K562 (cell line): ENCODE results near the gene SPRYD3. TPM values are rescaled to one million over a fixed set of nuclear protein-coding genes. Genes with fewer than 3 reads are reported as not detected.
A peak's percentile ranks its signal among the peaks of the same experiment; 100 is the strongest.

Source experiments
- ADNP ChIP-seq: fragments of 200-800 bp; sonication (Bioruptor generic); IDR thresholded peaks from 2 replicates; pipeline ENCODE4 v1.6.1; 2016; ENCODE audit warnings: missing genetic modification characterization, missing compliant biosample characterization
- ARNT ChIP-seq, 2 experiments: fragments of 450-650 bp; IDR thresholded peaks; 2 replicates each; pipeline ENCODE4 v1.6.1; 2016; ENCODE audit warnings: mild to moderate bottlenecking in 1 of 2
- BRD9 ChIP-seq: fragments of 450-650 bp; IDR thresholded peaks from 2 replicates; pipeline ENCODE4 v1.6.1; 2018; ENCODE audit warnings: low read depth; ENCODE audit not compliant: partially characterized antibody
- CEBPG ChIP-seq, 3 experiments: fragments of 200-800 bp in 1 of 3; sonication (Bioruptor generic) in 1 of 3; sonication (generic) in 1 of 3; formaldehyde crosslinking in 1 of 3; IDR thresholded peaks in 2 of 3; conservative IDR thresholded peaks in 1 of 3; 2 replicates each; pipeline versions ENCODE4 v1.6.1 to v1.8.0; 2016 to 2022; ENCODE audit warnings: missing compliant biosample characterization in 2 of 3, missing genetic modification characterization in 2 of 3, mild to moderate bottlenecking in 1 of 3, missing genetic modification reagents in 1 of 3
- ETV5 ChIP-seq: sonication (generic); formaldehyde crosslinking; IDR thresholded peaks from 2 replicates; pipeline ENCODE4 v1.4.0; 2020; ENCODE audit warnings: low read depth, mild to moderate bottlenecking, missing genetic modification reagents
- EZH2 ChIP-seq: IDR thresholded peaks from 2 replicates; pipeline ENCODE4 v1.6.1; 2012; ENCODE audit warnings: low read depth, mild to moderate bottlenecking, inconsistent platforms, low read length, borderline replicate concordance
- HDAC2 ChIP-seq: fragments of 450-650 bp; IDR thresholded peaks from 2 replicates; pipeline ENCODE4 v1.6.1; 2016; ENCODE audit warnings: mild to moderate bottlenecking
- JUN ChIP-seq, 2 experiments: sonication (generic) in 1 of 2; formaldehyde crosslinking in 1 of 2; IDR thresholded peaks; 2 replicates each; pipeline versions ENCODE4 v1.6.1 to v1.8.0; 2012 to 2022; ENCODE audit warnings: borderline replicate concordance in 2 of 2, mild to moderate bottlenecking in 2 of 2, improper control_type of control experiment in 1 of 2, low read depth in 1 of 2, low read length in 1 of 2, missing genetic modification reagents in 1 of 2
- MTA2 ChIP-seq: fragments of 450-650 bp; IDR thresholded peaks from 2 replicates; pipeline ENCODE4 v1.6.1; 2016; ENCODE audit warnings: low read depth
- NEUROD1 ChIP-seq: fragments of 150-350 bp; IDR thresholded peaks from 2 replicates; pipeline ENCODE4 v1.6.1; 2014; ENCODE audit warnings: borderline replicate concordance, low read length, low read depth; ENCODE audit not compliant: partially characterized antibody
- RBM25 ChIP-seq: fragments of 200-400 bp; formaldehyde crosslinking; IDR thresholded peaks from 2 replicates; pipeline ENCODE4 v1.6.1; 2018; ENCODE audit warnings: low read length, low read depth, moderate library complexity; ENCODE audit not compliant: severe bottlenecking
- TCF7L2 ChIP-seq: fragments of 150-350 bp; IDR thresholded peaks from 2 replicates; pipeline ENCODE4 v1.6.1; 2016; ENCODE audit warnings: low read depth, mild to moderate bottlenecking, low read length, moderate library complexity
- TRIM28 ChIP-seq: fragments of 450-650 bp; IDR thresholded peaks from 2 replicates; pipeline ENCODE4 v1.6.1; 2017
- ZNF134 ChIP-seq: fragments of 250-450 bp; sonication (Bioruptor Pico); conservative IDR thresholded peaks from 2 replicates; pipeline ENCODE4 v1.4.0; 2020
- ZNF224 ChIP-seq: sonication (generic); formaldehyde crosslinking; IDR thresholded peaks from 2 replicates; pipeline ENCODE4 v1.8.0; 2022; ENCODE audit warnings: mild to moderate bottlenecking, missing genetic modification reagents
- ZNF79 ChIP-seq: fragments of 250-450 bp; sonication (Bioruptor Pico); IDR thresholded peaks from 2 replicates; pipeline ENCODE4 v1.4.0; 2020; ENCODE audit warnings: low read depth, mild to moderate bottlenecking, moderate library complexity
- ZZZ3 ChIP-seq: fragments of 450-650 bp; IDR thresholded peaks from 2 replicates; pipeline ENCODE4 v1.6.1; 2016; ENCODE audit warnings: antibody characterized with exemption, mild to moderate bottlenecking, moderate library complexity
- polyA plus RNA-seq, 8 experiments: library from polyadenylated mRNA; depleted of rRNA in 4 of 8; stranded (reverse) in 5 of 8; unstranded in 3 of 8; fragments of >200 nt; fragmentation: Nextera tagmentation in 2 of 8; fragmentation: Illumina TruSeq in 1 of 8; extraction: Ambion mirVana in 2 of 8; extraction: Trizol in 1 of 8; gene quantifications; 2 replicates each; pipeline versions ENCODE4 v1.2.1 to v1.2.3, GENCODE V29; 2011 to 2014; ENCODE audit warnings: inconsistent platforms in 1 of 8, missing spikeins in 1 of 8
- total RNA-seq, 7 experiments: library from RNA; depleted of rRNA in 6 of 7; stranded (reverse); fragments of >200 nt in 6 of 7; fragmentation: Illumina TruSeq in 2 of 7; extraction: Trizol in 2 of 7; gene quantifications; 2 replicates each; pipeline versions ENCODE4 v1.2.1 to v1.2.3, GENCODE V29; 2011 to 2021; ENCODE audit warnings: low replicate concordance in 1 of 7
- TF ChIP-seq, protein P1 (sequence below): fragments of 250-450 bp; sonication (Bioruptor Pico); IDR thresholded peaks from 2 replicates; pipeline ENCODE4 v1.4.0; 2020; ENCODE audit warnings: mild to moderate bottlenecking, moderate library complexity
- TF ChIP-seq, protein P2 (sequence below), 2 experiments: IDR thresholded peaks; 2 replicates each; pipeline ENCODE4 v1.6.1; 2012; ENCODE audit warnings: improper control_type of control experiment in 2 of 2, low read depth in 2 of 2, low read length in 2 of 2, borderline replicate concordance in 1 of 2
- TF ChIP-seq, protein P3 (sequence below): fragments of 200-800 bp; sonication (Bioruptor generic); IDR thresholded peaks from 2 replicates; pipeline ENCODE4 v1.6.1; 2017; ENCODE audit warnings: missing genetic modification characterization, missing compliant biosample characterization

SPRYD3 gene
- total and polyA plus RNA-seq, 9 of the 15 experiments (the other 6 are each of a cell fraction or from before 2014, with no cell fraction given) = 1.5 to 13.6 (median 7.6) TPM

DNA sequence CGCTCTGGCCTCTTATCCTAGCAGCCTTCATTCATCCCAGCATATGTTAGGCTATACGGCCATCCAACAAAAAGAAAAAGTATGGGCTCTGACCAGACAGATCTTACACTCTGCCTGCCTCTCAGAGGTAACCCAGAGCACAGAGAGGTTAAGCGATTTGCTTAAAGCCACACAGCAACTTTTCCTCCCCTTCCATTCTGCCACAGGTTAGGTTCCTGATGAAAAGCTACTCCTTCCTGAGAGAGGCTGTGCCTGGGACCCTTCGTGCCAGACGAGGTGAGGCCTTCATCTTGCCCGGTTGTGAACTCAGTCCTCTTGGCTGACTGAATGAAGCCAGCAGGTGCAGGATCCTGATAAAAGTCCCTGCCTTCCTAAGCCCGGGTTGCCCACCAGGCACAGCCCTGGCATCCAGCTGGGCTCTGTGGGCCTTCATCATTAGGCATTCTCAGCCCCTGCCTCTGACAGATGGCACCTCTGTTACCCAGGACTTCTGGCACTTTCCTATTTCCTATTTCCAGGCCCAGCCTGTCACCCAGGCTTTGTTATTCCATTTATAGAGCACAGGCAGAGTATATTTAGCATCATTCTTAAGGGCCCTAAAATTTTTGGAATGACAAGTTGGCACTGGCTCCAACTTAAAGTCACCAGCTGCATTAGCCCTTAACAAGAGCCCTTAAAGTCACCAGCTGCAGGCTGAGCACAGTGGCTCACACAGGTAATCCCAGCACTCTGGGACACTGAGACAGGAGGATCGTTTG, 36.9 kb upstream of the SPRYD3 start (continued):
- TF ChIP-seq CEBPG (CRISPR knock-in tag; IDR thresholded peaks at IDR 0.05) = no peak
- TF ChIP-seq CEBPG (tag; conservative IDR thresholded peaks at IDR 0.05 in 1 of 2, IDR thresholded peaks at IDR 0.05 in 1 of 2) = no peak
- TF ChIP-seq ETV5 (CRISPR knock-in tag) = no peak
- TF ChIP-seq HDAC2 = peak; percentile 62; the same call in 1 of the 2 replicates
- no peak for TF ChIP-seq ZNF224 (CRISPR knock-in tag)
- no peak for TF ChIP-seq EZH2
- no peak for TF ChIP-seq TCF7L2
- no peak for TF ChIP-seq JUN (IDR thresholded peaks at IDR 0.05; ENCODE audit: borderline replicate concordance, low read depth, low read length)
- no peak for TF ChIP-seq JUN (CRISPR knock-in tag; IDR thresholded peaks at IDR 0.05; ENCODE audit: borderline replicate concordance)
- TF ChIP-seq ZNF79 (CRISPR knock-in tag) = no peak
- TF ChIP-seq ZZZ3 = no peak
- peak; percentile 67 for TF ChIP-seq ADNP (tag)
- no peak for TF ChIP-seq ARNT (IDR thresholded peaks at IDR 0.05)
- peak; percentile 93 for TF ChIP-seq RBM25
- no peak for TF ChIP-seq NEUROD1
- TF ChIP-seq TRIM28 = no peak
- TF ChIP-seq ZNF134 (CRISPR knock-in tag) = no peak
- TF ChIP-seq BRD9 = peak; percentile 29
- TF ChIP-seq, protein P1, sequence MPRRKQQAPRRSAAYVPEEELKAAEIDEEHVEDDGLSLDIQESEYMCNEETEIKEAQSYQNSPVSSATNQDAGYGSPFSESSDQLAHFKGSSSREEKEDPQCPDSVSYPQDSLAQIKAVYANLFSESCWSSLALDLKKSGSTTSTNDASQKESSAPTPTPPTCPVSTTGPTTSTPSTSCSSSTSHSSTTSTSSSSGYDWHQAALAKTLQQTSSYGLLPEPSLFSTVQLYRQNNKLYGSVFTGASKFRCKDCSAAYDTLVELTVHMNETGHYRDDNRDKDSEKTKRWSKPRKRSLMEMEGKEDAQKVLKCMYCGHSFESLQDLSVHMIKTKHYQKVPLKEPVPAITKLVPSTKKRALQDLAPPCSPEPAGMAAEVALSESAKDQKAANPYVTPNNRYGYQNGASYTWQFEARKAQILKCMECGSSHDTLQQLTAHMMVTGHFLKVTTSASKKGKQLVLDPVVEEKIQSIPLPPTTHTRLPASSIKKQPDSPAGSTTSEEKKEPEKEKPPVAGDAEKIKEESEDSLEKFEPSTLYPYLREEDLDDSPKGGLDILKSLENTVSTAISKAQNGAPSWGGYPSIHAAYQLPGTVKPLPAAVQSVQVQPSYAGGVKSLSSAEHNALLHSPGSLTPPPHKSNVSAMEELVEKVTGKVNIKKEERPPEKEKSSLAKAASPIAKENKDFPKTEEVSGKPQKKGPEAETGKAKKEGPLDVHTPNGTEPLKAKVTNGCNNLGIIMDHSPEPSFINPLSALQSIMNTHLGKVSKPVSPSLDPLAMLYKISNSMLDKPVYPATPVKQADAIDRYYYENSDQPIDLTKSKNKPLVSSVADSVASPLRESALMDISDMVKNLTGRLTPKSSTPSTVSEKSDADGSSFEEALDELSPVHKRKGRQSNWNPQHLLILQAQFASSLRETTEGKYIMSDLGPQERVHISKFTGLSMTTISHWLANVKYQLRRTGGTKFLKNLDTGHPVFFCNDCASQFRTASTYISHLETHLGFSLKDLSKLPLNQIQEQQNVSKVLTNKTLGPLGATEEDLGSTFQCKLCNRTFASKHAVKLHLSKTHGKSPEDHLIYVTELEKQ (CRISPR knock-in tag) = no peak
- TF ChIP-seq, protein P2, sequence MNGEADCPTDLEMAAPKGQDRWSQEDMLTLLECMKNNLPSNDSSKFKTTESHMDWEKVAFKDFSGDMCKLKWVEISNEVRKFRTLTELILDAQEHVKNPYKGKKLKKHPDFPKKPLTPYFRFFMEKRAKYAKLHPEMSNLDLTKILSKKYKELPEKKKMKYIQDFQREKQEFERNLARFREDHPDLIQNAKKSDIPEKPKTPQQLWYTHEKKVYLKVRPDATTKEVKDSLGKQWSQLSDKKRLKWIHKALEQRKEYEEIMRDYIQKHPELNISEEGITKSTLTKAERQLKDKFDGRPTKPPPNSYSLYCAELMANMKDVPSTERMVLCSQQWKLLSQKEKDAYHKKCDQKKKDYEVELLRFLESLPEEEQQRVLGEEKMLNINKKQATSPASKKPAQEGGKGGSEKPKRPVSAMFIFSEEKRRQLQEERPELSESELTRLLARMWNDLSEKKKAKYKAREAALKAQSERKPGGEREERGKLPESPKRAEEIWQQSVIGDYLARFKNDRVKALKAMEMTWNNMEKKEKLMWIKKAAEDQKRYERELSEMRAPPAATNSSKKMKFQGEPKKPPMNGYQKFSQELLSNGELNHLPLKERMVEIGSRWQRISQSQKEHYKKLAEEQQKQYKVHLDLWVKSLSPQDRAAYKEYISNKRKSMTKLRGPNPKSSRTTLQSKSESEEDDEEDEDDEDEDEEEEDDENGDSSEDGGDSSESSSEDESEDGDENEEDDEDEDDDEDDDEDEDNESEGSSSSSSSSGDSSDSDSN (IDR thresholded peaks at IDR 0.05; ENCODE audit: borderline replicate concordance in 1 of 2, low read depth in 2 of 2, low read length in 2 of 2) = no peak
- TF ChIP-seq, protein P3, sequence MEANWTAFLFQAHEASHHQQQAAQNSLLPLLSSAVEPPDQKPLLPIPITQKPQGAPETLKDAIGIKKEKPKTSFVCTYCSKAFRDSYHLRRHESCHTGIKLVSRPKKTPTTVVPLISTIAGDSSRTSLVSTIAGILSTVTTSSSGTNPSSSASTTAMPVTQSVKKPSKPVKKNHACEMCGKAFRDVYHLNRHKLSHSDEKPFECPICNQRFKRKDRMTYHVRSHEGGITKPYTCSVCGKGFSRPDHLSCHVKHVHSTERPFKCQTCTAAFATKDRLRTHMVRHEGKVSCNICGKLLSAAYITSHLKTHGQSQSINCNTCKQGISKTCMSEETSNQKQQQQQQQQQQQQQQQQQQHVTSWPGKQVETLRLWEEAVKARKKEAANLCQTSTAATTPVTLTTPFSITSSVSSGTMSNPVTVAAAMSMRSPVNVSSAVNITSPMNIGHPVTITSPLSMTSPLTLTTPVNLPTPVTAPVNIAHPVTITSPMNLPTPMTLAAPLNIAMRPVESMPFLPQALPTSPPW = no peak
- no peak for TF ChIP-seq MTA2
